Neural cell (in vitro differentiated cells): ENCODE data around the gene OSGEPL1. TPM values are rescaled to one million over a fixed set of nuclear protein-coding genes. Genes with fewer than 3 reads are reported as not detected.
A peak's percentile ranks its signal among the peaks of the same experiment; 100 is the strongest.

Source experiments
- H2AFZ ChIP-seq: fragments of 200-600, 300-800 bp; sonication (generic), shearing (Covaris generic); 2 replicates; pipeline ENCODE4 v1.6.0; 2014; ENCODE audit warnings: low read depth, mild to moderate bottlenecking, antibody characterized with exemption, low read length, moderate library complexity
- H3F3A ChIP-seq: fragments of 200-600 bp; shearing (Covaris generic); 2 replicates; pipeline ENCODE4 v1.6.1; 2016; ENCODE audit warnings: mild to moderate bottlenecking, moderate library complexity, mixed read lengths, antibody characterized with exemption, low read length; ENCODE audit not compliant: insufficient read depth, poor library complexity, severe bottlenecking
- H3K27ac ChIP-seq: fragments of 200-600, 300-800 bp; sonication (generic), shearing (Covaris generic); 2 replicates; pipeline ENCODE4 v1.5.1; 2014; ENCODE audit warnings: mild to moderate bottlenecking, low read length, moderate library complexity
- H3K27me3 ChIP-seq: fragments of 300-800, 200-600 bp; sonication (generic), shearing (Covaris generic); 2 replicates; pipeline ENCODE4 v1.6.0; 2014; ENCODE audit warnings: mild to moderate bottlenecking, low read depth, low read length, moderate library complexity; ENCODE audit not compliant: insufficient read depth
- H3K36me3 ChIP-seq: fragments of 300-800, 200-600 bp; sonication (generic), shearing (Covaris generic); 2 replicates; pipeline ENCODE4 v1.5.1; 2014; ENCODE audit warnings: mild to moderate bottlenecking, antibody characterized with exemption, low read length, moderate library complexity; ENCODE audit not compliant: insufficient read depth
- H3K4me2 ChIP-seq: fragments of 300-800, 200-600 bp; sonication (generic), shearing (Covaris generic); 2 replicates; pipeline ENCODE4 v1.6.0; 2014; ENCODE audit warnings: mild to moderate bottlenecking, low read length
- H3K4me3 ChIP-seq: fragments of 300-800, 200-600 bp; sonication (generic), shearing (Covaris generic); 2 replicates; pipeline ENCODE4 v1.5.1; 2014; ENCODE audit warnings: mild to moderate bottlenecking, low read length, moderate library complexity
- H3K79me2 ChIP-seq: fragments of 200-600 bp; shearing (Covaris generic); replicated peaks from 2 replicates; pipeline ENCODE4 v1.6.0; 2014; ENCODE audit warnings: mild to moderate bottlenecking, low read length, moderate library complexity; ENCODE audit not compliant: insufficient read depth
- H3K9ac ChIP-seq: fragments of 300-800, 200-600 bp; sonication (generic), shearing (Covaris generic); 2 replicates; pipeline ENCODE4 v1.6.1; 2016; ENCODE audit warnings: mild to moderate bottlenecking, low read length, mixed read lengths
- H3K9me2 ChIP-seq: fragments of 200-600 bp; shearing (Covaris generic); 2 replicates; pipeline ENCODE4 v1.6.1; 2016; ENCODE audit warnings: mild to moderate bottlenecking, low read length, mixed read lengths; ENCODE audit not compliant: insufficient read depth
- H3K9me3 ChIP-seq: fragments of 200-600, 300-800 bp; sonication (generic), shearing (Covaris generic); 2 replicates; pipeline ENCODE4 v1.6.1; 2016; ENCODE audit warnings: mild to moderate bottlenecking, mixed run types, low read length, moderate library complexity, mixed read lengths
- H4K20me1 ChIP-seq: fragments of 200-600 bp; shearing (Covaris generic); 2 replicates; pipeline ENCODE4 v1.6.1; 2016; ENCODE audit warnings: mild to moderate bottlenecking, mixed run types; ENCODE audit not compliant: insufficient read depth
- CTCF ChIP-seq: fragments of 450-650 bp; IDR thresholded peaks from 2 replicates; pipeline ENCODE4 v1.5.1; 2014; ENCODE audit warnings: antibody characterized with exemption, mild to moderate bottlenecking, moderate library complexity; ENCODE audit not compliant: poor library complexity, severe bottlenecking
- EP300 ChIP-seq: fragments of 450-650 bp; conservative IDR thresholded peaks from 2 replicates; pipeline ENCODE4 v1.6.1; 2014; ENCODE audit warnings: antibody characterized with exemption, mild to moderate bottlenecking, moderate library complexity; ENCODE audit not compliant: poor library complexity, severe bottlenecking
- EZH2 ChIP-seq: fragments of 200-600, 300-800 bp; shearing (Covaris generic), sonication (generic); IDR thresholded peaks from 2 replicates; pipeline ENCODE4 v1.6.1; 2014; ENCODE audit warnings: antibody characterized with exemption, low read length, borderline replicate concordance, mild to moderate bottlenecking; ENCODE audit not compliant: insufficient read depth, poor library complexity, severe bottlenecking
- MXI1 ChIP-seq: fragments of 450-650 bp; conservative IDR thresholded peaks from 2 replicates; pipeline ENCODE4 v1.6.1; 2014; ENCODE audit warnings: antibody characterized with exemption, mild to moderate bottlenecking; ENCODE audit not compliant: poor library complexity, severe bottlenecking
- POLR2AphosphoS5 ChIP-seq: IDR thresholded peaks from 2 replicates; pipeline ENCODE4 v1.6.1; 2012
- RAD21 ChIP-seq: fragments of 450-650 bp; conservative IDR thresholded peaks from 2 replicates; pipeline ENCODE4 v1.6.1; 2014; ENCODE audit warnings: antibody characterized with exemption, mild to moderate bottlenecking, moderate library complexity
- SMC3 ChIP-seq: fragments of 450-650 bp; conservative IDR thresholded peaks from 2 replicates; pipeline ENCODE4 v1.6.1; 2014; ENCODE audit warnings: antibody characterized with exemption, mild to moderate bottlenecking, moderate library complexity; ENCODE audit not compliant: poor library complexity
- TAF1 ChIP-seq: IDR thresholded peaks from 2 replicates; pipeline ENCODE4 v1.6.1; 2012; ENCODE audit warnings: low read depth
- polyA plus RNA-seq: library from polyadenylated mRNA; depleted of rRNA; stranded (reverse); fragments of >200 nt; gene quantifications from 2 replicates; pipeline ENCODE4 v1.2.3, GENCODE V29; 2014

OSGEPL1 gene
- polyA plus RNA-seq, 1 donor from 2014 or later = 23.6 TPM

- Histone ChIP-seq H3K4me2 (no peak overlapping the region), H4K20me1 (no peaks in the 10 kb centered on the region), H3K9ac (no peak overlapping the region), H3K4me3 (no peak overlapping the region), H3K79me2 (peaks cover 6% of the 10 kb centered on the region), H3K9me2 (no peaks in the 10 kb centered on the region), H3K27ac (no peak overlapping the region), H3K27me3 (no peaks in the 10 kb centered on the region), H3K9me3 (no peaks in the 10 kb centered on the region), H3K36me3 (peaks cover 5% of the 10 kb centered on the region), H2AFZ (no peak overlapping the region), H3F3A (no peaks in the 10 kb centered on the region)
- TF ChIP-seq RAD21 (no peak), CTCF (peak; percentile 21)
Measured at GRCh38 chr2:189799030-189799331, 36.4 kb upstream of the OSGEPL1 start.

- Histone ChIP-seq H3K9ac (no peak overlapping the region), H3K36me3 (peaks cover 5% of the 10 kb centered on the region), H3K27me3 (no peaks in the 10 kb centered on the region), H2AFZ (no peak overlapping the region), H3K9me3 (no peaks in the 10 kb centered on the region), H3K4me2 (no peak overlapping the region), H3K27ac (no peak overlapping the region), H4K20me1 (no peaks in the 10 kb centered on the region), H3K4me3 (no peak overlapping the region), H3K9me2 (no peaks in the 10 kb centered on the region), H3K79me2 (peaks cover 6% of the 10 kb centered on the region), H3F3A (no peaks in the 10 kb centered on the region)
- no peak for TF ChIP-seq TAF1
- no peak for TF ChIP-seq MXI1
- peak; percentile 76 for TF ChIP-seq SMC3
- peak; percentile 72 for TF ChIP-seq CTCF
- TF ChIP-seq RAD21 = peak; percentile 73
Measured at GRCh38 chr2:189798312-189799029, 35.9 kb upstream of the OSGEPL1 start.

- no peak for TF ChIP-seq SMC3
- TF ChIP-seq EP300 = no peak
- no peak for TF ChIP-seq POLR2AphosphoS5
- no peak for TF ChIP-seq EZH2
- TF ChIP-seq RAD21 = no peak
- no peak for TF ChIP-seq CTCF
- TF ChIP-seq MXI1 = no peak
- Histone ChIP-seq H3K9me2 (no peaks in the 10 kb centered on the region), H3K9ac (no peak overlapping the region), H3K9me3 (no peaks in the 10 kb centered on the region), H2AFZ (no peak overlapping the region), H4K20me1 (no peaks in the 10 kb centered on the region), H3K4me3 (no peak overlapping the region), H3K36me3 (peaks cover 5% of the 10 kb centered on the region), H3K27me3 (no peaks in the 10 kb centered on the region), H3F3A (no peaks in the 10 kb centered on the region), H3K4me2 (no peak overlapping the region), H3K27ac (no peak overlapping the region), H3K79me2 (peaks cover 6% of the 10 kb centered on the region)
Measured at GRCh38 chr2:189797902-189798301, 35.3 kb upstream of the OSGEPL1 start.
